H4 (cell line): ENCODE results near the gene ZACN. TPM values are rescaled to one million over a fixed set of nuclear protein-coding genes. Genes with fewer than 3 reads are reported as not detected.

ENCODE experiments used
- DNase-seq: peaks from one replicate; pipeline ENCODE4 v3.0.0-alpha.2; 2015; ENCODE audit warnings: low spot score
- total RNA-seq: library from RNA; depleted of rRNA; stranded (reverse); fragments of >200 nt; shearing (Covaris generic); gene quantifications from 2 replicates; pipeline ENCODE4 v1.2.3, GENCODE V29; 2014

ZACN gene
- total RNA-seq, 1 experiment from 2014 or later: not detected

DNA sequence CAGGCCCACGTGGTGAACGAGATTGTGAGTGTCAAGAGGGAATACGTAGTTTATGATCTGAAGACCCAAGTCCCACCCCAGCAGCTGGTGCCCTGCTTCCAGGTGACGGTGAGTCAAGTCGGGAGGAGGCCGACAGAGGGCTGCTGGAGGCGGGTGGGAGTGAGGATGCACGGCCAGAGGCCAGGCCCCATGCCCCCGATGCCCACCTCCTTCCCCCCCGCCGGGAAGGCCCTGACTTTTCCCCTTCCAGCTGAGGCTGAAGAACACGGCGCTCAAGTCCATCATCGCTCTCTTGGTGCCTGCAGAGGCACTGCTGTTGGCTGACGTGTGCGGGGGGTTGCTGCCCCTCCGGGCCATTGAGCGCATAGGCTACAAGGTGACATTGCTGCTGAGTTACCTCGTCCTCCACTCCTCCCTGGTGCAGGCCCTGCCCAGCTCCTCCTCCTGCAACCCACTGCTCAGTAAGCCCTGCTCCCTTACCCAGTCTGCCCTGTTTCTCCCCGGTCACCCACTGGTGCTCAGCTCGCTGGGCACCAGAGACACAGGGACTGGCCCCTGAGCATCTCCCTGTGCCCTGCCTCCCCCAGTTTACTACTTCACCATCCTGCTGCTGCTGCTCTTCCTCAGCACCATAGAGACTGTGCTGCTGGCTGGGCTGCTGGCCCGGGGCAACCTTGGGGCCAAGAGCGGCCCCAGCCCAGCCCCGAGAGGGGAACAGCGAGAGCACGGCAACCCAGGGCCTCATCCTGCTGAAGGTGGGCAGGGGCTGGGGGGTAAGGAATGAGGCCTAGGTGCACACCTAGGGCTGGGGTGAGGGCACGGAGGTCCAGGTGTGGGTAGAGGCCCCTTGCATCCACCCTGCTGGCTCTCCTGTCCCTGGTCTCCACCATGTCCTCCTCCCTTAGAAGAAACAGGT, 2.6 kb downstream of the ZACN start:
- no peak for DNase-seq

DNA sequence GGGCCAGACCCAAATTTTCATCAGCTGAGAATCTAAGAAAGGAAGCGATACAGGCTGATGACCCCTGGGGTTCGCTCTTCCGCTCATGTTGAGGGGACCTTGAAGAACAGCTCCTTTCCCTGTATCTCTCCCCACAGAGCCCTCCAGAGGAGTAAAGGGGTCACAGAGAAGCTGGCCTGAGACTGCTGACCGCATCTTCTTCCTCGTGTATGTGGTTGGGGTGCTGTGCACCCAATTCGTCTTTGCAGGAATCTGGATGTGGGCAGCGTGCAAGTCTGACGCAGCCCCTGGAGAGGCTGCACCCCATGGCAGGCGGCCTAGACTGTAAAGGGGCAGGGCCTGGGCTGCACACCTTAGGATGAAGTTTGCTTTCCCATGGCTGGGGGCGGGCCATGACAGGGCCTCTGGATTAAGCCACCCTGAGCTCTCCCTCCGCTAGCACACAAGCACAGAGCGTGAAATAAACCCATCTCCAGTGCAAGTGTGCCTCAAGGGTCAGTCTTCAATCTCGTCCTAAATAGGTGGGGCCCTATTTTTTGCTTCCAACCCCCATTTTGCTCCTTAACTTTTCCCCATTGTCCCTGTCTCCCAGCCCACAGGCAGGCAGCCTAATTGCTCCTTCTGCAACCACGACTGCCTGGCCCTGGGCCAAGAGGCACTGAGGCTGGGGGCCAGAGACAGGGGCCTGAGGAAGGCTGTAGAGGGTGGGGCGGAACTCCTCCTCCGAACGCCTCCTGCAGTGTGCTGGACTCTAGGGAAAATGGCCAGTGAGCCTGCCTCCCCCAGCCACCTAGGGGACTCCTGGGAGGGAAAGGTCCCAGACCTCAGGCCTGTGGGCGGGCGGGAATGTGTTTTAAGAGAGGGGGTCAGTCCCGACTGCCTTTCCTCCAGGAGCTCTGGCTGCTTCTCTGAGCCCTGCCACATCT, 3.6 kb downstream of the ZACN start:
- DNase-seq: peak; percentile 3

DNA sequence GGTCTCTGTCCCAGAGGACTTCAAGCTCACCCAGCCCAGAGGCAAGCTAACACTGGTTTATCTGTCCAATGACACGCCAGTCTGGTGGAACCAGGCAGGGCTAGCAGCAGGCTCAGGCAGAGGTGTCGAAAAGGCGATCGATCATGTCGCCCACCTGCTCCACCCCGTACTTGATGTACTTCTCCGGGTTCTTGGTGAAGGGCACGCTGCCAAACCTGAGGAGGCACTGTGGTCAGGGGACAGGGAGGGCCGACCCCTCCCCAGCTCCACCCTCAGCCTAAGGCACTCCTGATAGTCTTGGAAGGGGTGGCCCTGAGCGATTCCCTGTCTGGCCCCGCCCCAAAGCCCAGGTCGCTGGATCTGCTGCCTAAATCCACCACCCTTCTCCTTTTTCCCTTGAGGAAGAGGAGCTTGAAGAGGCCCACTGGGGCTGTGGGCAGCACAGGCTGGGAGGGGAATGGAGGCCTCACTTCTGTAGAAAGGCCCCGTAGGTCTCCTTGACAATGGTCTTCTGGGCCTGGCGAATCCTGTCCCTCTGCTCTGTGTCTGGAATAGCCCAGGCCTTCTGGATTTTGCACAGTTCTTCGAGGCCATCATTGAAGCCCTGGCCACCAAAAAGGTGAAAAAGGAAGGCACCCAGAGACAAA, 4.7 kb downstream of the ZACN start:
- no peak for DNase-seq

DNA sequence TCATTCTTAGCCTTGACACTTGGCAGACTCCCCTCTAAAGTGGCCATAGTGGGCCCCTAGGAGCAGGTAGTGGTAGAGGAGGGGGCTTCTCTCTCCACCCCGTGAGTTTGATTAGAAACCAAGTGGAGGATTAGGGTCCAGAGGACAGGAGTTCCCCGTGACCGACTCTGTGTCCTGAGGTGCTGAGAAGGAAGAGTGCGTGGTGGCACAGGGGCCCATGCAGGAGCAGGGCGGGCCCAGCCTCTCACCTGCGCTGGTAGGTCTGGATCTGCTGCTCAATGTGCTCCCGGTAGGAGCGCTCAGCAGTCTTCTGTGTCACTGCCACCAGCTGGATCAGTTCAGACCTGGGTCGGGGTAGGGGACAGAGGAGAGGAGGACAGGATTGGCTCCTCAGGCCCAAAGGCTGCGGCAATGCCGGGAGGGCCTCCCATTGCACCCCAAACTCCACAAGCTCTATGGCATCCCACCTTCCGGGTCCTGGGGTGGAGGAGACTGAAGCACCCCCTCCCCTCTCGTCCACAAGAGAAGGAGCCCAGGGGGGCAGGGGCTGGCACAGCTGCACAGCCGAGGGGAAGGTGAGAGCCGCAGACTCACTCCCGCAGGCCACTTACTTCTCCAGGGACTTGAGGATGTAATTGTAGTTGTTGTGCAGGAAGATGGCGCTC, 6.2 kb downstream of the ZACN start:
- no peak for DNase-seq

DNA sequence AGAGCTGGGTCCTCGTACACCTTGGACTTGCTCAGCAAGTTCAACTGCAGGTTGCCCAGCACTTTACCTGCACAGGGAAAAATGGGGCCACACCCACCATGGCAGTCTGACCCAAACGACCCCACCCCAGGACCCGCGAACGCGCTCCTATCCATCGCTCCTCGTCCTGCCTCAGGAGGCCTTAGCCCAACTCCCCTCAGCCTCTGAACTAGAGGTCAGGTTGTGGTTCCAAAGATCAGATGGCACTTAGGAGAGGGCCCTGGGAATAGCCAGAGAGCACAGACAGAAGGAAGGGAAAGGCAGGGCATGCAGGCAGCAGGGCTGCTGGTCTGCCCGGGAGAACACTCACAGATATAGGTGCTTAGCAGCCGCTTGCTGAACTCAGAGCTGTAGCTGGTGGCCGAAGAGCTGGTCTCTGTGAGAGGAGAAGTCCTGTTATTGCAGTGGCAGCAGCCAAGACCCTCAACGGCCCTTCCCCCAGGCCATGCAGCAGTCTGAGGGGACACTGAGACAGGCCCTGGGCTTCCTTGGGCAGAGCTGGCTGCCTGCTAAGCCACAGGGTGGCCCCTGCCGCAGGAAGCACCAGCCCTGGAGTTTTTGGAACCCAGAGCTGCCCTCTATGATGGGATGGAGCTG, 6.9 kb downstream of the ZACN start:
- peak; percentile 4 for DNase-seq

DNA sequence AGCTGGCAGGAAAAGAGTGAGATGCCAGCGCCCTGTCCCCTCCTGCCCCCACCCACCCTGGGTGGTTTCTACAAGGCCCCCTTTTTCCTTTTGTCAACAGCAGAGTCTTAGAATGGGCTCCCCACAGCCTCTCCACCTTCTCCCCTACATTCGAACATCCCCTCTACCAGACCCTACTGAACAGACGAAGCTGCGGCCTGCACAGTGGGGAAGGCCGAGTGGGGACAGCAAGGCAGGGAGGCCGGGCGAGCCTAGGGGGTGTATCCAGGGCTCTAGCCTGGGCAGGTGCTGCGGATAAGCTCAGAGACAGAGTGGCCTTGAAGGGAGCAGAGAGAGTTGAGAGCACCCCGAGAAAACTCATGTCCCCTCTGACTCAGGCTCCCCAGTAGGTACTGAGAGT, 7.4 kb downstream of the ZACN start:
- DNase-seq: no peak

DNA sequence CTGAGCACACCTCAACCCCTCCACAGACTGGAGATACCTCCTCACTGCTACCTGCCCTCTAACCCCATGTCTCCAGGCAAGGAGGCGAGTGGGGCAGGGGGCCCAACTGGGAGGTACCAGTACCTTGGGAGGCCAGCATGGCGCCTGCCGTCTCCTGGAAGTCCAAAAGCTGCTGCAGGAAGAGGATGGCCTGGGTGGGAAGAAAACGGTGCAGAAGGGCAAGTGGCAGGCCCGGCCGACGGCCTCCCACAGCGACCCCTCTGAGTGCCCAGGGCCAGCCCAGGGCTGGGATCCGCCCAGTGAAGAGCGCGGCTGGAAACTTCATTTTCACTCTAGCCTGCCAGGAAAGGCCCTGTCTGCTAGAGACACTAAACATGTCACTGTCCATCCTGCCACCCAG, 8.5 kb downstream of the ZACN start:
- no peak for DNase-seq

DNA sequence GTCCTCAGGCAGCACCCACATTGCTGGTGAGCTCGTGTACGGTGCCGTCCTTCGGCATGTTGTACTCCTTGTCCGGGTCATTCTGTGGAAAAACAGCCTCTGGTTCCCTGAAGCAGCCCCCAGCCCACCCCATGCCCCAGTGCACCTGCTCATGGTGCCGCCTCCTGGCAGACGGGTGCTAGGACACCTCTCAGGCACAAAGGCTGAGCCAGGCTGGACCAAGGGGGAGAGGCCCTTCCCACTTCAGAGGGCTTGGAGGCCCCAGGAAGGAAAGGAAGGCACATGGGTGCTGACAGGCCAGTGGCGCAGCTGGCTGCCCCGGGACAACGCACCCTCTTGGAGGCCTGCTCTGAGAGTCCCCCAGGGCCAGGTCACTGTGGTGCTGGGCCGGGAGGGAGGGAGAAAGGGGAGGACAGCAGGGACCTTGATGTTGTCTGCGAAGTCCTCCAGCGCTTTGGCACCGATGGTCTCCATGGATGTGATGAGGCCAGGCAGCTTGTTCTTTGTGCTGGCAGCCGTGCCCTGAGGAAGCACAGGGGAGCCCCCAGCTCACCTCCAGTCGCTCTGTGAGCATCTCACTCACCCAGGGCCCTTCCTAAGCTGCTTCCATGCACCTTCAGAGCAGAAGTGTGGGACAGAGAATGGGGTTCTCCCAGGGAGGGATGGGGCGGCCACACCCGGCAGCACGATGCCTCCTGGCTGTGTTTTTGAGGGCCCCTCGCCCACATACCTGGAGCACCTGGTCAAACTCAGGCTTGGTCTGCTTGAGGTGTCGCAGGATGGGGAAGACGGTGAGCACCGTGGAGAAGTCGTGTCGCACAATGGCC, 9.3 kb downstream of the ZACN start:
- DNase-seq: peak; percentile 6

DNA sequence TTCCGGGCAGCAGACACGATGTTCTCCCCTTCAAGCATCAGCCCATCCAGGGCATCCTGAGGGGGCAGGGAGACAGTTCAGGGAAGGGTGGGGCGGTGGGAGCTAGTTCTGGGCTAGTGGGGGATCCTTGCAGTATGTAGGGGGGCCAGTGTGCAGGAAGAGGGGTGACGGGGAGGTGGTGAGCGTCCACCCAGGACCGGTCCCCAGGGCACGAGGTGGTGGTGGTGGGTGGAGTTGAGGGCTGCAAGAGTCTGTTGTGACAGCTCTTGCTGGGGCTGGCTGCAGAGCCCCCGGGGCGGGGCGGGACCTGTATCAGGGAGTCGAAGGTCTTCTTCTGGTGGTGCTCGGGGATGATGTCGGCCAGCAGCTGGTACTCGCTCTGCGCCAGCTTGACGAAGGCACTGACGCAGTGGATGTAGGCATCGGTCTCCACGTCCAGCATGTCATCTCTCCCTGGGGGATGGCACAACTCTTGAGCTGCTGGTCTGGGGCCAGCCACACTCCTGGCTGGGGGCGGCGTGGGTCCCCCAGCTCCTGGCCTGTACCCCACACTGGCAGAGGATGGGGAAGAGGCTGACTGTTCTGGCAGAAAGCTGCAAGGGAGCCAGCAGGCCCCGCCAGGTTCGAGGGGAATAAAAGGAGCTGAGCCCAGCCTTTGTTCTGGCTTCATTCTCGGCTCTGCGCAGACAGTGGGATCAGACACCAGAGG, 10.0 kb downstream of the ZACN start:
- DNase-seq: peak; percentile 7

DNA sequence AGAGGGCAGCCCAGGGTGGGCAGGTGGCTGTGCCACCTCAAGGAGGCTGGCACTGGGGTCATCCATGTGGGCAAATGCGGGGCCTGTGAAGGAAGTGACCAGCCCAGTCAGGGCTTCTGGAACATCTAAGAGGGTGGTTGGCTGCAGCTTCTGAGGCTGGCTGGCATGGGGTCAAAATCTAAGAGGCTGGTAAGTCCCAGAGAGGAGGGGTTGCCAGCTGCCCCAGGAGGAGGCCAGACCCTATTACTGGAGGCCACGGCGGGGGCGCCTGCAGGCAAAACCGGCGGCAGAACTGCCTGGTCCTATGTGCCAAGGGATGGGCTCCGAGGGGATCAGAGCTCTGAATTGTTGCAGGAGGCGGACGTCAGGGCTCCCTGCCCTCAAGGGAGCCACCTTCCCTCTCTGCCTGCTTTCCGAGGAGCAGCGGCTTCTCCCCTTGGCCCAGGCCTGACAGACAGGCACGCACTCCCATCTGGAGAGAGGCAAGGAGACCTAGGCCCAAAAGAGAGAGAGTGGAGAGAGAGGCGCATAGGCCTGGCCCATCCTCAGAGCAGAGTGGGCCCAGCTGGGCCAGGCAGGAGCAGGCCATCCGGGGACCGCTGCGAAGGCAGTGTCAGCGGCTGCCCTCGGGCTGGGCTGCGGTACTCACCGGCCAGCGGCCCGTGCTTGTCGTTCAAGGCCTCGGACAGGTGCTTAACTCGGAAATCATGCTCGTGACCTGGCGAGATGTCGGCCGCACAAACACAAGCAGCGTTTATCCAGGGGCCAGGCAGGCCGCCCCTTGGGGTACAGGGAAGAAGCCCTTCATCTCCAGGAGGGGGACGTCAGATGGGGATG, 10.9 kb downstream of the ZACN start:
- peak; percentile 4 for DNase-seq

DNA sequence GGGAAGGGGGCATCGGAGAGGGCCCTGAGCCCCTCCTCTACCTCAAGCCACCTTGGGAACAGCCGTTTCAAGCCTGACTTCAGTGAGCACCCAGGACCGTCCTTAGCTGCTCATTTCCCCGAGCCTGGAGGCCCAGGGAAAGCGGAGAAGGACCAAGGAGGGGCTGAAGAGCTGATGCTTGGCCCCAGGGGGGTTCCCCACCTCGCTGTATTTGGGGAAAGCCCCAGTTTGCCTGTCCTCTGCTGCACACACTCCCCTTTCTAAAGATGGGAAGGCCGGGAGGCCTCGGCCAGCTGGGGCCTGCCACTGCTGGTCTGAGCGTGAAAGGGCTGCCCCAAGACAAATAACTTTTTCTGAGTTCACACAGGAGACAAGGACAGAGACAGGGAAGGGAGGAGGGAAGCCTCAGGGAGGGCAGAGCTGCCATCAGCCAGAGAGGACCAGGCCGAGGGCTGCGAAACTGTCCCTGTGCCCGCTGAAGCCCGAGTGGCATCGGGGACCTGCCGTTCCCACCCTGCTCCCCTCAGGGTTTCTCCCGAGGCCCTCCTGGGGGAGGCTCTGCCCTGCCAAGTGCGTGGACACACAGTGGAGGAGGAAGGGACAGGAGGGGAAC, 11.6 kb downstream of the ZACN start:
- no peak for DNase-seq

DNA sequence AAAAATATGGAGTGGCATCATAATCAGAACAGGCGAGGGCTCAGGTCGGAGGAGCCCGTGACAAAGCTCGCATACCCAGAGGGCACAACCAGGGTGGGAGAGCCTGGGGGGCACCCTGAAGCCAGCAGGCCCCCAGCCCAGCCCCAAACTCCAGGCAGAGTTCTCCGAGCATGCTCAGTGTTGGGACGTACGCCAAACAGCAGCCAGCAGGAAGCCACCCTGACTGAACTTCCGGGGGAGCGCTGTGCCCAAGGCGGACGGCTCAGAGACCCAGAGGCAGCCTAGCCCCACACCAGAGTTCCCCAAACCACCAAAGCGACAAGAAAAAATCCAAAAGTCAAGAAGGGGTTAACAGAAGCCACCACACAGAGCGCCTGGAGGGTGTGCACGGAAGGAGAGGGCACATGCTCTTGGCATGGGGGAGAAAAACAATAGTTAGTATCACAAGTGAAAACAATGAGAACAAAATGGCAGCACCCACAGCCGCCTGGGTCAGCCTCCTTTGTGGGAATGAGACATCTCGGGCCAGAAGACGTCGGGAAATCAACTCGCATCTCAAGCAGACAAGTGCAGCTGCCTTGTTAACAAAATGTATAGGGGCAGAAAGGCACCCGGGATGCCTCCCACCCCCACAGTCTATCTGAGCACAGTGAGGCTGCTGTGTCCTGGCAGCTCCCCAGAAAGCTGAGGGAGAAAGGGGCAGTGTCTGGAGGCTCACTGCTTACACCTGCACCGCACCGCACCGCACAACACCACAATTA, 12.7 kb downstream of the ZACN start:
- DNase-seq: no peak

DNA sequence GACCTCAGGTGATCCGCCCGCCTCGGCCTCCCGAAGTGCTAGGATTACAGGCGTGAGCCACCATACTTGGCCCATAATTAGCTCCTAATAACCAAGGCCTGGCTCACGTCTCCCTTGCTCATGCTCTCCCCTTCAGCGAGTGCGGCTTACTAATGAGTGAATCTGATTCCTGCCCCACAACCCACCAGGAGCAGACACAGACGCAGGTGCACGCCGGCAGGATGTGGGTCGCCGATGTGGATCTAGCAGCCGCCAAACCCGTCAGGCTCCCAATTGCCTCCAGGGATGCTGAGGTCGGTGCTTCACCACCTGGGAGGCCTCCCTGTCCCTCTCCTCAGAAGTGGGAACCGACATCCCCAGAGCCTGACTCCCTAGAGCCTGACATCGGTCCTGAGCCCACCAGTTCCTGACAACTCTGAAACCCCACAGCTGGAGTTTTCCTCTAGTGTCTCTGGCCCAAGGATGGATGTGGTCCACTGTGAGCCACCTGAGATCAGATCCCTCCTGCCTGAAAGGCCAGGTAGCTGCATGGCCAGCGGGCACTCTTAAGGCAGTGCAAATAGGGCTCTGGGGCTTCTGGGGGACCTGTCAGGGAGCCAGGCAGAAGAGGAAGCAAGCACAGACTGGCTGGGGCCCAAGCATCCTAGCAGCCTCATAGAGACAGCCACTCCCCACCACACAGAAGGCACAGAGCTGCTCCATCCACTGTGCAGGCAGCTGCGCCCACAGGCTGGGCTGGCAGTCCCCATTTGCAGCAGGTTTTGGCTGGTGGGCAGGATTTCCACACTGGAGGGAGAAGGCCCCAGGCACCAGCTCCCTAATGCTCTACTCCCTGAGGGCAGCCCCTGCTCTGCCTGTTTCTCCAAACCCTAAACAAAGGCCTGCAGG, 13.8 kb downstream of the ZACN start:
- peak; percentile 6 for DNase-seq

DNA sequence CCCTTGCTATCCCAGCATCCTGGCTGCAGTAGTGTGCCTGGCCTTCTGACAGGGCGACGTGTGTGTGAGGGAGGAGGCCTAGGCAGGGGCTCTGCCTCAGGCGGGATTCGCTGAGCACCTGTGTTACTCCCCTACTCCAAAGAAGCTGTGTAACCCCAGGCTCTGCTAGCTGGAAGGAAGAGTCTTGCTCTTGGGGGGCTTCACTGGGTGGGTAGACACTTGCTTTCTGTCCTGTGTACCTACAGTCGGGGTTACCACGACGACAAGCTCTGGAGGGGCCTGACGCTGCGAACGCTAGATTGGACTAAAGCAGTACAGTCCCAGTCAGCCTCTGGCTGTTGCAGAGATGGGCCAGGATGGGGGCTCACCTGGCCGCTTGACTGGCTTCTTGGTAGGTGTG, 15.1 kb downstream of the ZACN start:
- DNase-seq: no peak

DNA sequence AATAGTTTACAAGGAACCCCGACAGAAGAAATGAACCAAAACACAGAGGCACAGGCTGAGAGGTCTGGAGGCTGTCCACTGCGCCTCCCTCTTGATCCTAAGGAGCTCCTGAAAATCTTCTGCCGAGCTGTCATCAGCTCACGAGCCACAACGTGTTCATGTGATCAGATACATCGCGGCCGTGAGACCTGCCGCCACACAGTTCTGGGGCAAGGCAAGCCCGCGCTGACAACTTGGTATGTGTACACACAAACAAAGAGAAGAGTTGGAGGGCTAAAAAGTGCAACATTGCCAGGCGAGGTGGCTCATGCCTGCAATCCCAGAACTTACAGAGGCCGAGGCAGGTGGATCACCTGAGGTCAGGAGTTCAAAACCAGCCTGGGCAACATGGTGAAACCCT, 17.0 kb downstream of the ZACN start:
- no peak for DNase-seq

DNA sequence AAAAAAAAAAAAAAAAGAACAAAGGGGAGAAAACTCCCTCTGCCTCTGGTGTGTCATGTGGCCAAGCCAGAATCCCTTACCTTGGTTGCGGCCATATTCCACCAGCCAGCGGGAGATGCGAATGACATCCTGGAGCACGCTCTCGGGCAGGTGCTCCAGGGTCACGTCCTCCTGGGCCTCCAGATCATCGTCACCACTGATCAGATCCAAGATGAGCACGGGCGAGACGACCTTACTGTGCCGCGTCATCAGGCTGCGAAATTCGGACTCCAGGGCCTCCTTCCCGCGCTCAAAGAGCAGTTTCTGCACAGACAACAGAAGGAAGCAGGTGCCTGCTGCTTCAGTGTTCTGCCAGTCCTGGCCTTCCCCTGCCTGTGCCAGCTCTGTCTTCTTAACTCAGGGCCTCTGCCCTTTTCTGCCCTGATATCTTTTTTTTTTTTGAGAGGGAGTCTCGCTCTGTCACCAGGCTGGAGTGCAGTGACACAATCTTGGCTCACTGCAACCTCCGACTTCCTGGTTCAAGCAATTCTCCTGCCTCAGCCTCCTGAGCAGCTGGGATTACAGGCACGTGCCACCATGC, 18.8 kb downstream of the ZACN start:
- no peak for DNase-seq
